PC-3 (cell line): ENCODE data around the gene KIDINS220. TPM values are rescaled to one million over a fixed set of nuclear protein-coding genes. Genes with fewer than 3 reads are reported as not detected.

ENCODE experiments used
- ATAC-seq: fragments of 200-7000 bp; cut with Tn5 transposase; 2 replicates; pipeline ENCODE4 v1.9.1; 2020; ENCODE audit warnings: mild to moderate bottlenecking, moderate library complexity
- BruUV-seq: library from RNA; stranded (reverse); fragments of 400-500 nt; replicated peaks from 2 replicates; lab custom pipeline; 2021; lab: Mats Ljungman, UMichigan
- CTCF ChIA-PET: fragments of 300-600 bp; sonication (Branson Sonifier 250); formaldehyde crosslinking; loops from one replicate; lab custom pipeline; 2022; ENCODE audit warnings: antibody characterized with exemption; lab: Charles Lee
- POLR2A ChIA-PET: fragments of 300-600 bp; sonication (Branson Sonifier 250); formaldehyde crosslinking; loops from one replicate; lab custom pipeline; 2022; ENCODE audit warnings: antibody characterized with exemption; ENCODE audit not compliant: unreplicated experiment; lab: Charles Lee
- DNase-seq: peaks from one replicate; pipeline ENCODE4 v3.0.0-alpha.2; 2015
- H2AFZ ChIP-seq: fragments of 300-600 bp; sonication (generic); 2 replicates; pipeline ENCODE4 v1.6.0; 2016; ENCODE audit warnings: antibody characterized with exemption, low read length
- H3F3A ChIP-seq: fragments of 300-600 bp; sonication (generic); one replicate; pipeline ENCODE4 v1.6.0; 2017; ENCODE audit warnings: antibody characterized with exemption, low read length, control low read depth, mild to moderate bottlenecking; ENCODE audit not compliant: unreplicated experiment
- H3K27ac ChIP-seq: fragments of 300-600 bp; sonication (generic); 2 replicates; pipeline ENCODE4 v1.5.1; 2016; ENCODE audit warnings: mild to moderate bottlenecking, low read length
- H3K27me3 ChIP-seq: fragments of 300-600 bp; sonication (generic); 2 replicates; pipeline ENCODE4 v1.6.1; 2016; ENCODE audit warnings: low read length, mixed read lengths
- H3K36me3 ChIP-seq: fragments of 300-600 bp; sonication (generic); 2 replicates; pipeline ENCODE4 v1.6.1; 2016; ENCODE audit warnings: low read depth, mixed run types, low read length, mixed read lengths
- H3K4me1 ChIP-seq: fragments of 300-600 bp; sonication (generic); 2 replicates; pipeline ENCODE4 v1.5.1; 2016; ENCODE audit warnings: low read length; ENCODE audit not compliant: insufficient read depth
- H3K4me2 ChIP-seq: fragments of 300-600 bp; sonication (generic); 2 replicates; pipeline ENCODE4 v1.6.0; 2016; ENCODE audit warnings: low read length
- H3K4me3 ChIP-seq: fragments of 300-600 bp; sonication (generic); 2 replicates; pipeline ENCODE4 v1.5.1; 2016; ENCODE audit warnings: mild to moderate bottlenecking, low read length, mixed read lengths
- H3K79me2 ChIP-seq: fragments of 300-600 bp; sonication (generic); 2 replicates; pipeline ENCODE4 v1.6.1; 2017; ENCODE audit warnings: low read length, mixed read lengths
- H3K9ac ChIP-seq: fragments of 300-600 bp; sonication (generic); 2 replicates; pipeline ENCODE4 v1.6.0; 2016; ENCODE audit warnings: mild to moderate bottlenecking, low read length
- H3K9me2 ChIP-seq: fragments of 300-600 bp; sonication (generic); replicated peaks from 2 replicates; pipeline ENCODE4 v1.6.1; 2016; ENCODE audit warnings: mixed run types, low read length, mixed read lengths
- H3K9me3 ChIP-seq: fragments of 300-600 bp; sonication (generic); 2 replicates; pipeline ENCODE4 v1.6.1; 2016; ENCODE audit warnings: low read length, mixed read lengths
- H4K20me1 ChIP-seq: fragments of 300-600 bp; sonication (generic); 2 replicates; pipeline ENCODE4 v1.6.1; 2016; ENCODE audit warnings: low read length, mixed read lengths
- EZH2 ChIP-seq: fragments of 300-600 bp; sonication (generic); IDR thresholded peaks from one replicate; pipeline ENCODE4 v1.6.1; 2017; ENCODE audit warnings: antibody characterized with exemption, mild to moderate bottlenecking, low read length; ENCODE audit not compliant: unreplicated experiment
- EZH2phosphoT487 ChIP-seq: fragments of 300-600 bp; sonication (generic); IDR thresholded peaks from 2 replicates; pipeline ENCODE4 v1.6.1; 2018; ENCODE audit warnings: mild to moderate bottlenecking, antibody characterized with exemption, low read length, borderline replicate concordance
- intact Hi-C: fragments of 100-400 bp; cut with micrococcal nuclease; formaldehyde crosslinking; loops from 2 replicates; pipeline ENCODE4 v1.9.0; 2023
- total RNA-seq: library from RNA; depleted of rRNA; stranded (reverse); fragments of >200 nt; gene quantifications from 2 replicates; pipeline ENCODE4 v1.2.3, GENCODE V29; 2014
- TF ChIP-seq, protein P1 (sequence below): fragments of 300-600 bp; sonication (generic); conservative IDR thresholded peaks from 2 replicates; pipeline ENCODE4 v1.5.1; 2017; ENCODE audit warnings: antibody characterized with exemption, low read depth, mild to moderate bottlenecking, low read length

KIDINS220 gene
- total RNA-seq, 1 experiment from 2014 or later, result 37.6 TPM

DNA sequence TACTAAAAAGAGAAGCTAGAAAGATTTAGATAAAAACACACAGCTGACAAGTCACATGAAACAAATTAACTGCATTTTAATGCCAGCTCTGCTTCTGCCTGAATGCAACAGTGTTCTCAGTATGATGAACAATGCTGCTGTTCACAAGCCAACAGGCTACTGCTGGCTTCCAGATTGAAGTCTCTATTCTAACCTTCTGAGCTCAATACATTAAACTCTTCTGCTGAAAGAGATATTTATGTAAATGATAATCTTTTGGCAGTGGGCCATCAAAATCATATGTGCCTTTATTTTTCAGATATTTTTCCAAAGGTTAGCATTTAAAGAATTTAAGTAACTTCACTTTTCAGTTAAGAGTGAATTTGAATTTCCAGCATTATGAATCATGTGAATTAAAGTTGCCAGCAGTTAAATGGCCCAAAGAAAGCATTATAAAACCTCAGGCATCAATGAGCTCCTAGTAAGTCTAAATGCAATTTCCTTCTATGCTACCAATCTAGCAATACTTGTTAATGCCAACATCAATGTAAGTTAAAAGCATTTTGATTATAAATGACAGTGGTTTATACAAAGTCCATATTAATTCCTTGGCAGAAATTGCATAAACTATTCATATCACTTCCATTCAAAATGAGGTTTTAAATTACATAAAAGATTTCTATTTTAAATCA, 83.2 kb downstream of the KIDINS220 start:
- no peak for ATAC-seq
- no peaks in the 10 kb centered on the region for H3K27me3 ChIP-seq
- H3K9me2 ChIP-seq, result no peaks in the 10 kb centered on the region
- no peak overlapping the region for H3K4me3 ChIP-seq
- no peaks in the 10 kb centered on the region for H4K20me1 ChIP-seq
- no peaks in the 10 kb centered on the region for H3K9me3 ChIP-seq
- H3K36me3 ChIP-seq, result 0 out of 2 replicates have a peak, but pooled peaks cover 7% of the 10 kb centered on the region
- intact Hi-C loops, result no loop called here
- ChIA-PET POLR2A (no interaction called here), CTCF (no interaction called here)
- no peak for DNase-seq
- H3K4me2 ChIP-seq, result no peak overlapping the region
- H2AFZ ChIP-seq, result no peak overlapping the region
- no peaks in the 10 kb centered on the region for H3K79me2 ChIP-seq
- H3K4me1 ChIP-seq, result no peaks in the 10 kb centered on the region
- BruUV-seq, result no TSS peak
- H3F3A ChIP-seq, result no peaks in the 10 kb centered on the region
- TF ChIP-seq EZH2phosphoT487, result no peak
- TF ChIP-seq, protein P1, sequence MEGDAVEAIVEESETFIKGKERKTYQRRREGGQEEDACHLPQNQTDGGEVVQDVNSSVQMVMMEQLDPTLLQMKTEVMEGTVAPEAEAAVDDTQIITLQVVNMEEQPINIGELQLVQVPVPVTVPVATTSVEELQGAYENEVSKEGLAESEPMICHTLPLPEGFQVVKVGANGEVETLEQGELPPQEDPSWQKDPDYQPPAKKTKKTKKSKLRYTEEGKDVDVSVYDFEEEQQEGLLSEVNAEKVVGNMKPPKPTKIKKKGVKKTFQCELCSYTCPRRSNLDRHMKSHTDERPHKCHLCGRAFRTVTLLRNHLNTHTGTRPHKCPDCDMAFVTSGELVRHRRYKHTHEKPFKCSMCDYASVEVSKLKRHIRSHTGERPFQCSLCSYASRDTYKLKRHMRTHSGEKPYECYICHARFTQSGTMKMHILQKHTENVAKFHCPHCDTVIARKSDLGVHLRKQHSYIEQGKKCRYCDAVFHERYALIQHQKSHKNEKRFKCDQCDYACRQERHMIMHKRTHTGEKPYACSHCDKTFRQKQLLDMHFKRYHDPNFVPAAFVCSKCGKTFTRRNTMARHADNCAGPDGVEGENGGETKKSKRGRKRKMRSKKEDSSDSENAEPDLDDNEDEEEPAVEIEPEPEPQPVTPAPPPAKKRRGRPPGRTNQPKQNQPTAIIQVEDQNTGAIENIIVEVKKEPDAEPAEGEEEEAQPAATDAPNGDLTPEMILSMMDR, result no peak
- no peak for TF ChIP-seq EZH2
- H3K27ac ChIP-seq, result no peak overlapping the region
- no peak overlapping the region for H3K9ac ChIP-seq

DNA sequence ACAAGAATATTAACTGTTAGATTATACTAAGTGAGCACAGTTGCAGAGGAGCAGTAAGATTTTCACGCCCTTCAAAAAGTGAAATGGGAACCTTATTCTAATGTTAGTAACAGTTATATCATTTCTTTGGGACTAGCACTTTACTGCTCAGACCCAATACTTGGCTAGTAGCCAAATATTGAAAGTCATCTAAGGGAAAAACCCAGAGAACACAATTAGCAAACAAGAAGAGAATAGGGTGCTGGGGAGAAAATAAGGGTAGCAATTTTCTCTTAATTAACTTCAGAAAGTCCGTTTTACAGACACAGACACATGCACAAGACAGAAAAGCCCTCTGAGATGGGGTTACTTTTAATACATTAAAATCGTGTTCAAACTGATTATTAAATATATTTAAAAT, 83.8 kb downstream of the KIDINS220 start:
- H3K4me2 ChIP-seq, result no peak overlapping the region
- intact Hi-C loops, result no loop called here
- POLR2A ChIA-PET, result no interaction called here
- no peak overlapping the region for H3K4me3 ChIP-seq
- BruUV-seq, result no TSS peak
- no peaks in the 10 kb centered on the region for H3K4me1 ChIP-seq
- H2AFZ ChIP-seq, result no peak overlapping the region
- DNase-seq, result no peak
- no peak overlapping the region for H3K9ac ChIP-seq
- no peaks in the 10 kb centered on the region for H3K27me3 ChIP-seq
- CTCF ChIA-PET, result no interaction called here
- H3K9me3 ChIP-seq, result no peaks in the 10 kb centered on the region
- no peaks in the 10 kb centered on the region for H3F3A ChIP-seq
- no peak overlapping the region for H3K27ac ChIP-seq
- TF ChIP-seq, protein P1, result no peak
- no peak for TF ChIP-seq EZH2
- no peak for TF ChIP-seq EZH2phosphoT487
- no peaks in the 10 kb centered on the region for H3K9me2 ChIP-seq
- no peak for ATAC-seq
- 0 out of 2 replicates have a peak, but pooled peaks cover 7% of the 10 kb centered on the region for H3K36me3 ChIP-seq
- H4K20me1 ChIP-seq, result no peaks in the 10 kb centered on the region
- H3K79me2 ChIP-seq, result no peaks in the 10 kb centered on the region

DNA sequence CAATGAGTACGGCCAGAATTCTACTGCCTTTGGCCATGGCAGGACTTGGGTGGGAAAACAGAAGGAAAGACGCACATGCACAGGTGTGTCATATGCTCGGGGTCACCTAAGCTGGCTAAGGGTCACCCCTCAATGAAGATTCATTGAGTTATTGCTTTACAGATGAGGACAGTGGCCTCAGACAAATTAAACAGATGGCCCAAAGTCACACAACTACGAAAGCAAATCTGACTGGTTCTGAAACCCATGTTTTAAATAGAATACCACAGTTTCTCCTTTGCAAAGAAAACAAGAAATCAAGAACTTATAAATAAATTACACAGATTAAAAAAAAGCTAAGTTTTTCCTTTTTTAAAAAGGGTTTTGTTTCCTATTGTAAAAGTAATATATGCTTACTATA, 85.0 kb downstream of the KIDINS220 start:
- H3K4me2 ChIP-seq, result no peak overlapping the region
- POLR2A ChIA-PET, result no interaction called here
- no peaks in the 10 kb centered on the region for H3K4me1 ChIP-seq
- no peaks in the 10 kb centered on the region for H3K9me3 ChIP-seq
- intact Hi-C loops, result no loop called here
- DNase-seq (no peak), ATAC-seq (no peak)
- no peaks in the 10 kb centered on the region for H3K9me2 ChIP-seq
- H3F3A ChIP-seq, result no peaks in the 10 kb centered on the region
- H3K4me3 ChIP-seq, result no peak overlapping the region
- CTCF ChIA-PET, result no interaction called here
- no peak overlapping the region for H2AFZ ChIP-seq
- no peak overlapping the region for H3K9ac ChIP-seq
- TF ChIP-seq, protein P1, result no peak
- no peak for TF ChIP-seq EZH2
- no peak for TF ChIP-seq EZH2phosphoT487
- no peak overlapping the region for H3K27ac ChIP-seq
- BruUV-seq, result no TSS peak
- 0 out of 2 replicates have a peak, but pooled peaks cover 7% of the 10 kb centered on the region for H3K36me3 ChIP-seq
- H3K79me2 ChIP-seq, result no peaks in the 10 kb centered on the region
- H3K27me3 ChIP-seq, result no peaks in the 10 kb centered on the region
- no peaks in the 10 kb centered on the region for H4K20me1 ChIP-seq
